WERI-Rb-1 (cell line): ENCODE measurements around the gene AATK.

Experiments used
- DNase-seq: peaks from one replicate; pipeline ENCODE4 v3.0.0-alpha.2; 2020
- H3K27ac ChIP-seq: fragments of 250-450 bp; sonication (Bioruptor Pico); 2 replicates; pipeline ENCODE4 v1.5.1; 2020; ENCODE audit warnings: mild to moderate bottlenecking, moderate library complexity
- H3K27me3 ChIP-seq: fragments of 250-450 bp; sonication (Bioruptor Pico); 2 replicates; pipeline ENCODE4 v1.5.1; 2021; ENCODE audit warnings: mild to moderate bottlenecking, low read depth, moderate library complexity; ENCODE audit not compliant: insufficient read depth, severe bottlenecking
- H3K36me3 ChIP-seq: fragments of 250-450 bp; sonication (Bioruptor Pico); 2 replicates; pipeline ENCODE4 v1.5.1; 2020; ENCODE audit warnings: mild to moderate bottlenecking, moderate library complexity
- H3K4me3 ChIP-seq: 2 replicates; pipeline ENCODE4 v1.5.1; 2011; ENCODE audit warnings: low read depth, mild to moderate bottlenecking, control low read depth, low read length
- H3K9me3 ChIP-seq: fragments of 250-450 bp; sonication (Bioruptor Pico); 2 replicates; pipeline ENCODE4 v1.5.1; 2021; ENCODE audit warnings: mild to moderate bottlenecking, moderate library complexity; ENCODE audit not compliant: severe bottlenecking
- CTCF ChIP-seq: IDR thresholded peaks from 2 replicates; pipeline ENCODE4 v1.5.1; 2011; ENCODE audit warnings: low read depth, mild to moderate bottlenecking, control low read depth, inconsistent platforms, low read length

Gene AATK

GRCh38 chr17:81126281-81127132 is 39.5 kb downstream of the AATK start:
- Histone ChIP-seq H3K27ac (no peak overlapping the region), H3K9me3 (no peaks in the 10 kb centered on the region), H3K27me3 (no peaks in the 10 kb centered on the region), H3K36me3 (peaks cover 15% of the 10 kb centered on the region), H3K4me3 (no peak overlapping the region)
- TF ChIP-seq CTCF: no peak
- DNase-seq: no peak

- H3K27ac ChIP-seq: no peak overlapping the region
- no peak for DNase-seq
- peaks cover 22% of the 10 kb centered on the region for H3K36me3 ChIP-seq
- no peaks in the 10 kb centered on the region for H3K27me3 ChIP-seq
- TF ChIP-seq CTCF: no peak
- no peaks in the 10 kb centered on the region for H3K9me3 ChIP-seq
- no peak overlapping the region for H3K4me3 ChIP-seq
Measured at GRCh38 chr17:81125573-81126081, 40.4 kb downstream of the AATK start.

- DNase-seq: no peak
- Histone ChIP-seq H3K9me3 (no peaks in the 10 kb centered on the region), H3K36me3 (peaks cover 26% of the 10 kb centered on the region), H3K27ac (no peak overlapping the region), H3K4me3 (no peak overlapping the region), H3K27me3 (no peaks in the 10 kb centered on the region)
- no peak for TF ChIP-seq CTCF
Measured at GRCh38 chr17:81124377-81124776, 41.6 kb downstream of the AATK start.

- no peak overlapping the region for H3K27ac ChIP-seq
- no peak overlapping the region for H3K4me3 ChIP-seq
- H3K36me3 ChIP-seq: peaks cover 31% of the 10 kb centered on the region
- H3K27me3 ChIP-seq: no peaks in the 10 kb centered on the region
- TF ChIP-seq CTCF: no peak
- no peaks in the 10 kb centered on the region for H3K9me3 ChIP-seq
- no peak for DNase-seq
Measured at GRCh38 chr17:81123052-81124048, 42.7 kb downstream of the AATK start.

GRCh38 chr17:81121841-81122733 is 43.9 kb downstream of the AATK start:
- no peak for TF ChIP-seq CTCF
- Histone ChIP-seq H3K9me3 (no peaks in the 10 kb centered on the region), H3K27me3 (no peaks in the 10 kb centered on the region), H3K27ac (no peak overlapping the region), H3K36me3 (peaks cover 44% of the 10 kb centered on the region), H3K4me3 (no peak overlapping the region)
- DNase-seq: no peak
